MM.1S (cell line): ENCODE results near the gene HACE1.

Experiments
- CTCF ChIP-seq: fragments of 300-600 bp; sonication (generic); IDR thresholded peaks from 2 replicates; pipeline ENCODE4 v1.5.1; 2016; ENCODE audit warnings: antibody characterized with exemption, low read length, mixed read lengths
- EZH2 ChIP-seq: fragments of 300-600 bp; sonication (generic); optimal IDR thresholded peaks from 2 replicates; pipeline ENCODE3; 2017; ENCODE audit warnings: low read depth, mild to moderate bottlenecking, antibody characterized with exemption, low read length, mixed read lengths
- EZH2phosphoT487 ChIP-seq: fragments of 300-600 bp; sonication (generic); IDR thresholded peaks from 2 replicates; pipeline ENCODE4 v1.6.1; 2018; ENCODE audit warnings: antibody characterized with exemption, low read length

GRCh38 chr6:104699593-104700329 is 160.0 kb downstream of the HACE1 start:
- TF ChIP-seq EZH2, result no peak
- TF ChIP-seq CTCF, result no peak
- no peak for TF ChIP-seq EZH2phosphoT487
